Muscle layer of duodenum (tissue), 2 donors: ENCODE measurements around the gene AAGAB.
"Not testable (repeated sequence)": the region's sequence is repeated elsewhere in the genome, so short reads cannot be mapped to it uniquely, and the experiment has no call there.

Experiments
- H3K27ac ChIP-seq: one replicate; pipeline ENCODE4 v1.7.0; 2013; ENCODE audit warnings: mild to moderate bottlenecking, low read length
- H3K27me3 ChIP-seq: one replicate; pipeline ENCODE4 v1.7.0; 2013; ENCODE audit warnings: low read depth, mild to moderate bottlenecking, control low read depth, low read length
- H3K36me3 ChIP-seq, 2 donors: one replicate each; pipeline ENCODE4 v1.7.0; 2013; ENCODE audit warnings: low read length in 2 of 2, control low read depth in 1 of 2, mild to moderate bottlenecking in 1 of 2; ENCODE audit not compliant: insufficient read depth in 2 of 2, control insufficient read depth in 1 of 2
- H3K4me1 ChIP-seq, 2 donors: one replicate each; pipeline ENCODE4 v1.7.0; 2013; ENCODE audit warnings: low read length in 2 of 2, mild to moderate bottlenecking in 2 of 2, control low read depth in 1 of 2, moderate library complexity in 1 of 2; ENCODE audit not compliant: insufficient read depth in 2 of 2, control insufficient read depth in 1 of 2
- H3K4me3 ChIP-seq, 2 donors: one replicate each; pipeline ENCODE4 v1.7.0; 2013; ENCODE audit warnings: low read length in 2 of 2, low read depth in 1 of 2, mild to moderate bottlenecking in 1 of 2
- H3K9me3 ChIP-seq, 2 donors: one replicate each; pipeline ENCODE4 v1.7.0; 2013; ENCODE audit warnings: low read length in 2 of 2, control low read depth in 1 of 2, mild to moderate bottlenecking in 1 of 2; ENCODE audit not compliant: control insufficient read depth in 1 of 2
- donor health status: healthy.

Gene AAGAB

GRCh38 chr15:67249830-67250229 lies 4.6 kb downstream of the AAGAB start:
- Histone ChIP-seq H3K4me3 (no peak overlapping the region), H3K36me3 (peaks cover 0 to 5% of the 10 kb centered on the region in 2 donors), H3K27ac (no peak overlapping the region), H3K9me3 (no peaks in the 10 kb centered on the region), H3K4me1 (peaks cover 0 to 13% of the 10 kb centered on the region in 2 donors), H3K27me3 (no peaks in the 10 kb centered on the region)

- no peak overlapping the region for H3K27ac ChIP-seq
- no peaks in the 10 kb centered on the region for H3K9me3 ChIP-seq
- no peaks in the 10 kb centered on the region for H3K27me3 ChIP-seq
- no peak overlapping the region for H3K4me3 ChIP-seq
- no peaks in the 10 kb centered on the region for H3K36me3 ChIP-seq
- peaks cover 0 to 4% of the 10 kb centered on the region in 2 donors for H3K4me1 ChIP-seq
Measured at GRCh38 chr15:67248011-67248505, 6.4 kb downstream of the AAGAB start.

- not testable (repeated sequence) for H3K36me3 ChIP-seq, H3K4me3 ChIP-seq, H3K4me1 ChIP-seq, H3K27ac ChIP-seq, H3K9me3 ChIP-seq, H3K27me3 ChIP-seq
Measured at GRCh38 chr15:67246606-67247005, 7.9 kb downstream of the AAGAB start.

- Histone ChIP-seq H3K27ac (no peak overlapping the region), H3K4me3 (no peak overlapping the region), H3K9me3 (no peaks in the 10 kb centered on the region), H3K36me3 (no peaks in the 10 kb centered on the region), H3K4me1 (no peaks in the 10 kb centered on the region), H3K27me3 (no peaks in the 10 kb centered on the region)
Measured at GRCh38 chr15:67244971-67245478, 9.4 kb downstream of the AAGAB start.

GRCh38 chr15:67242708-67243111 lies 11.8 kb downstream of the AAGAB start:
- H3K4me1 ChIP-seq, result peaks cover 0 to 3% of the 10 kb centered on the region in 2 donors
- no peaks in the 10 kb centered on the region for H3K36me3 ChIP-seq
- H3K27me3 ChIP-seq, result no peaks in the 10 kb centered on the region
- H3K27ac ChIP-seq, result no peak overlapping the region
- no peaks in the 10 kb centered on the region for H3K9me3 ChIP-seq
- no peak overlapping the region for H3K4me3 ChIP-seq

- no peak overlapping the region for H3K27ac ChIP-seq
- peaks cover 0 to 3% of the 10 kb centered on the region in 2 donors for H3K4me1 ChIP-seq
- H3K36me3 ChIP-seq, result no peaks in the 10 kb centered on the region
Measured at GRCh38 chr15:67241132-67241855, 13.2 kb downstream of the AAGAB start.

GRCh38 chr15:67240235-67241131 lies 14.0 kb downstream of the AAGAB start:
- H3K36me3 ChIP-seq, result no peaks in the 10 kb centered on the region
- no peaks in the 10 kb centered on the region for H3K9me3 ChIP-seq
- no peaks in the 10 kb centered on the region for H3K27me3 ChIP-seq
- no peak overlapping the region for H3K4me3 ChIP-seq
- H3K27ac ChIP-seq, result no peak overlapping the region
- peaks cover 0 to 3% of the 10 kb centered on the region in 2 donors for H3K4me1 ChIP-seq

More at GRCh38 chr15:67241132-67241855, 13.2 kb downstream of the AAGAB start:
- Histone ChIP-seq H3K9me3 (no peaks in the 10 kb centered on the region), H3K4me3 (no peak overlapping the region), H3K27me3 (no peaks in the 10 kb centered on the region)

- Histone ChIP-seq H3K9me3 (no peaks in the 10 kb centered on the region), H3K36me3 (peaks cover 28 to 40% of the 10 kb centered on the region in 2 donors), H3K27me3 (no peaks in the 10 kb centered on the region), H3K4me3 (no peak overlapping the region), H3K4me1 (no peaks in the 10 kb centered on the region), H3K27ac (no peak overlapping the region)
Measured at GRCh38 chr15:67232591-67232990, 21.9 kb downstream of the AAGAB start.

GRCh38 chr15:67230504-67230903 lies 24.0 kb downstream of the AAGAB start:
- no peak overlapping the region for H3K4me3 ChIP-seq
- H3K27ac ChIP-seq, result no peak overlapping the region
- H3K4me1 ChIP-seq, result no peaks in the 10 kb centered on the region
- no peaks in the 10 kb centered on the region for H3K27me3 ChIP-seq
- H3K36me3 ChIP-seq, result peaks cover 31 to 40% of the 10 kb centered on the region in 2 donors
- no peaks in the 10 kb centered on the region for H3K9me3 ChIP-seq

- H3K9me3 ChIP-seq, result no peaks in the 10 kb centered on the region
- H3K27ac ChIP-seq, result no peak overlapping the region
- H3K36me3 ChIP-seq, result peaks cover 26 to 27% of the 10 kb centered on the region in 2 donors
Measured at GRCh38 chr15:67228286-67228685, 26.2 kb downstream of the AAGAB start.

GRCh38 chr15:67227846-67228245 lies 26.6 kb downstream of the AAGAB start:
- peaks cover 22 to 25% of the 10 kb centered on the region in 2 donors for H3K36me3 ChIP-seq
- H3K27ac ChIP-seq, result no peak overlapping the region

More at GRCh38 chr15:67228286-67228685, 26.2 kb downstream of the AAGAB start:
- Histone ChIP-seq H3K4me3 (no peak overlapping the region), H3K4me1 (no peaks in the 10 kb centered on the region), H3K27me3 (no peaks in the 10 kb centered on the region)

More at GRCh38 chr15:67227846-67228245, 26.6 kb downstream of the AAGAB start:
- no peaks in the 10 kb centered on the region for H3K9me3 ChIP-seq
- H3K4me1 ChIP-seq, result no peaks in the 10 kb centered on the region
- no peak overlapping the region for H3K4me3 ChIP-seq
- H3K27me3 ChIP-seq, result no peaks in the 10 kb centered on the region
